GM18519 (cell line): ENCODE results near the gene PHGDH.
"Not testable (repeated sequence)": the region's sequence is repeated elsewhere in the genome, so short reads cannot be mapped to it uniquely, and the experiment has no call there.

Experiments used
- ATAC-seq: cut with Tn5 transposase; IDR thresholded peaks from one replicate; pipeline ENCODE4 v1.9.1; 2021; ENCODE audit warnings: mild to moderate bottlenecking, moderate library complexity; ENCODE audit not compliant: unreplicated experiment, low FRiP score

Gene PHGDH

DNA sequence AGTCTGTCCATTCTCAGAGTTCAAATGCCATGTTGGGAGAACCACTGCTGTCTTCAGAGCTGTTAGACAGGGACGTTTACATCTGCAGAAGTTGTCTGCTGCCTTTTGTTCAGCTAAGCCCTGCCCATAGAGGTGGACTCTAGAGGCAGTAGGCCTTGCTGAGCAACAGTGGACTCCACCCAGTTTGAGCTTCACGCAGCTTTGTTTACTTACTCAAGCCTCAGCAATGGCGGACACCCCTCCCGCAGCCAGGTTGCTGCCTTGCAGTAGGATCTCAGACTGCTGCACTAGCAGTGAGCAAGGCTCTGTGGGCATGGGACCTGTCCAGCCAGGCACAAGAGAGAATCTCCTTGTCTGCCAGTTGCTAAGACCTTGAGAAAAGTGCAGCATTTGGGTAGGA is 14.9 kb upstream of the PHGDH start:
- ATAC-seq: not testable (repeated sequence)

DNA sequence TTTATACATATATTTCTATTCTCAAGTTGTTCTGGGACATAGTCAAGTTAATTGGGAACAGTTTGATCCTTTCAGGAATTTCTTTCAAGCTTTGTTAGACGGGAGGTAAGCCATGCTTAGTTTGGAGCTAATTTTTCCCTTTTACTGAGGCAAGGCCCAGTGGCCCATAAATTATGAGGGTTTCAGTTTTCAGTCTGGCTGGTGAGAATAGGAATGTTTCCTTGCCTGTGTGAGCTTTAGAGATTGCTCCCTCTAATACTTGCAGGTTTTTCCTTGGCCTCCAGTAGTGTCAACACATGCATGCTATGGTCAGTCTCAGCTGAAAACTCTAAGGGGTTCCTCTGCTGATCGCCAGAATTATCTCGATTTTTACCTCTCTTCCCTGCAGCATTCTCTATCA is 14.1 kb upstream of the PHGDH start:
- no peak for ATAC-seq

DNA sequence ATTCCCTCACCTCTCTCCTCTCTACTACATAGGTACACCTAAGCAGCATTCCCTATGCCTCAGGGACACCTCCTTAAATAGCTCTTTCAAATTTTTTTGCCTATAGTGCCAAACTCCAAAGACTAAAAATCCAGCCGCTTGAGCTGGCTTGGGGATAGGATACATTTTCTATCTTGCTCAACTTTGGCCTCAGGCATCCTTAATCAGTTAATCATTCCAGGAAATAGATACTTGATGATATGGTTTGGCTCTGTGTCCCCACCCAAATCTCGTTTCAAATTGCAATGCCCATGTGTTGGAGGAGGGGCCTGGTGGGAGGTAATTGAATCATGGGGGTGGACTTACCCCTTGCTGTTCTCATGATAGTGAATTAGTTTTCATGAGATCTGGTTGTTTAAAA is 11.4 kb upstream of the PHGDH start:
- no peak for ATAC-seq

DNA sequence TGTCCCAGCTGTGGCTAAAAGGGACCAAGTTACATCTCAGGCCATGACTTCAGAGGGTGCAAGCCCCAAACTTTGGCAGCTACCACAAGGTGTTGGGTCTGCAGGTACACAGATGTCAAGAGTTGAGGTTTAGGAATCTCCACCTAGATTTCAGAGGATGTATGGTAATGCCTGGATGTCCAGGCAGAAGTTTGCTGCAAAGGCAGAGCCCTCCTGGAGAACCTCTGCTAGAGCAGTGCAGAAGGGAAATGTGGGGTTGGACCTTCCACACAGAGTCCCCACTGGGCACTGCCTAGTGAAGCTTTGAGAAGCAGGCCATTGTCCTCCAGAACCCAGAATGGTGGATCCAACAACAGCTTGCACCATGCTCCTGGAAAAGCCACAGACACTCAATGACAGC is 10.1 kb upstream of the PHGDH start:
- ATAC-seq: no peak

DNA sequence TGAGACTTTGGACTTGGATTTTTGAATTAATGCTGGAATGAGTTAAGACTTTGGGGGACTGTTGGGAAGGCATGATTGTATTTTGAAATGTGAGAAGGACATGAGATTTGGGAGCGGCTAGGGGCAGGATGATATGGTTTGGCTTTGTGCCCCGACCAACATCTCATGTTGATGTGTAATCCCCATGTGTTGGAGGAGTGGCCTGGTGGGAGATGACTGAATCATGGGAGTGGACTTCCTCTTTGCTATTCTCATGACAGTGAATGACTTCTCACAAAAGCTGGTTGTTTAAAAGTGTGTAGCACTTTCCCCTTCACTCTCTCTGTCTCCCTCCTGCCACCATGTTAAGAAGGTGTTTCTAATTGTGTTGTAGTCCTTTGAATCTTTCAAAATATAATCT is 9.3 kb upstream of the PHGDH start:
- no peak for ATAC-seq

DNA sequence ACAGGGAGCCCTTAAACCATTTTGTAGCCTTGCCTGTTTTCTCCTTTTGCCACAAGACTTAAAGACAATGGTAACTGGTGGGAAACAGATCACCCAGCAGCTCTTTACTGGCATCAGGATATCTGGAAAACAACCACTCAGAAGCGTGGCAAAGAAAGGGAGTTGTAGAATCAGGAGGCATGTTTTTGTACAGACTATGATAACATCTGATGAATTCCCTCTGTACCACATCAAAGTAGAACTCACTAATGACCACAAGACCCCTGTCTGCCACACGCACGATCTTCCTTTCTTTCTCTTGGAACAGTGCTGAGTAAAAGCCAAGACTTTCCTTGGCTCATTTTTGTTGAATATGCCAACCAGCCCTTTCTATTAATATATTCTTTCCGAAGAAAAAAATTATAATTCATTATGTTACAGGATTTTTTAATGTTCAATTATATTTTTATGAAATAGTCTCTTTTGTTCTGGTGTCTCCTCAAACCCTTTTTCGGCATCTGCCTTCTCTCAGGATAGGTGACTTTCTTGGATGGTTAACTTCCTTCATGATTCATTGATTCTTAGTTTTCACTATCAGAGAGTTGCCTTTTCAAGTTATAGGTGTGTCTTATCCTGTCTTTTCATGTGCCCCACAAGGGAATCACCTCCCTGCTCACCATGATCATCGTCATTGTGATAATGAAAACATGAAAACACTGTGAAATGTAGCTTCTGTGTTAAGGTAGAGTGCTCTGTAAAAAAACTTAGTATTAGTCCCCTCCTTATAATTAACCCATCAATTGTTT is 7.9 kb upstream of the PHGDH start:
- no peak for ATAC-seq

DNA sequence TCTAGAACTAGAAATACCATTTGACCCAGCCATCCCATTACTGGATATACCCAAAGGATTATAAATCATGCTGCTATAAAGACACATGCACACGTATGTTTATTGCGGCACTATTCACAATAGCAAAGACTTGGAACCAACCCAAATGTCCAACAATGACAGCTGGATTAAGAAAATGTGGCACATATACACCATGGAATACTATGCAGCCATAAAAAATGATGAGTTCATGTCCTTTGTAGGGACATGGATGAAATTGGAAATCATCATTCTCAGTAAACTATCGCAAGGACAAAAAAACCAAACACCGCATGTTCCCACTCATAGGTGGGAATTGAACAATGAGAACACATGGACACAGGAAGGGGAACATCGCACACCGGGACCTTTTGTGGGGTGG is 5.1 kb upstream of the PHGDH start:
- ATAC-seq: not testable (repeated sequence)

DNA sequence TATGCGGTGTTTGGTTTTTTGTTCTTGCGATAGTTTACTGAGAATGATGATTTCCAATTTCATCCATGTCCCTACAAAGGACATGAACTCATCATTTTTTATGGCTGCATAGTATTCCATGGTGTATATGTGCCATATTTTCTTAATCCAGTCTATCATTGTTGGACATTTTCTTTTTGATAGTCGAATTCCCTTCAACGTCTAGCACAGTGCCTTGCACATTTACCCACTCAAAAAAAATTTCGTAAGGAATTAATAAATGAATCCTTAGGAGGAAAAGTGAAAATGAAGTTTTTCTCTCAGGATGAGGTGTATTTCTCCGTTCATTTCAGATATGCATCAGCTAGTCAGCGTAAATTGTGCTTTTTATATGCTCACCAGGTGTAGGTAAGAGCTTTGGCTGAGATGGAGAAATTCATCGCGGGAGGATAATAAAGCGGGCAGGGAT is 354 bp upstream of the PHGDH start:
- ATAC-seq: not testable (repeated sequence)

DNA sequence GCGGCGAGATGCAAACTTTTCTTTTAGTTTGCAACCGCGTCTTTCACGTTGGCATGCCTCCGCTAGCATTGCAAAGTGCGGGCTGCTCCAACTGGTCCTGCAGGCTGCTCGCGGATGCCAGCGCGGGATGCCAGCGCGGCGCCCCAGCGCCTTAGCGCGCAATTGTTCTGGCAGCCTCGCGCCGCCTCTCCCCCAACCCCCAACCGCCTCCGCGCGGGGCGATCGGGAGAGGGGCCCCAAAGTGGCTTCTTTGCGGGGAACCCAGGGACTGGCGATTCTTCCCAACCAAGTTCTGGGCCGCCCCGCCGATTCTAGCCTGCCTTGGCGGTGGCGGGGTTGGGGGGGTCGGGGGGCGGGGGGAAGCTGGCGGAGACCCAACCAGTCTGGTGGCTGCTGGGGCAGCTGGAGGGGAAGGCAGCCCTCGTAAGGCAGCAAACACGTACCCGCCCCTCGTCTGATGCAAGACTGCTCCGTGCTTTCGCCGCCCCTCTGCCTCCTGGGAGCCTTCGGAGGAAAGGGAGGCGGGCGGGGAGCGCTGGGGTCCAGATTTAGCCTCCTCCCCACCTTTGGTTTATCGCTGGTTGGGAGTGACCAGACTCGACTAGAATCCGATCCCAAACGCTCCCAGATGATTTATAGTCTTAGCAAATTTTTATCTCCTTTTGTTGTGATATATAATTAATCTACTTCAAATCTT is 756 bp downstream of the PHGDH start:
- no peak for ATAC-seq

DNA sequence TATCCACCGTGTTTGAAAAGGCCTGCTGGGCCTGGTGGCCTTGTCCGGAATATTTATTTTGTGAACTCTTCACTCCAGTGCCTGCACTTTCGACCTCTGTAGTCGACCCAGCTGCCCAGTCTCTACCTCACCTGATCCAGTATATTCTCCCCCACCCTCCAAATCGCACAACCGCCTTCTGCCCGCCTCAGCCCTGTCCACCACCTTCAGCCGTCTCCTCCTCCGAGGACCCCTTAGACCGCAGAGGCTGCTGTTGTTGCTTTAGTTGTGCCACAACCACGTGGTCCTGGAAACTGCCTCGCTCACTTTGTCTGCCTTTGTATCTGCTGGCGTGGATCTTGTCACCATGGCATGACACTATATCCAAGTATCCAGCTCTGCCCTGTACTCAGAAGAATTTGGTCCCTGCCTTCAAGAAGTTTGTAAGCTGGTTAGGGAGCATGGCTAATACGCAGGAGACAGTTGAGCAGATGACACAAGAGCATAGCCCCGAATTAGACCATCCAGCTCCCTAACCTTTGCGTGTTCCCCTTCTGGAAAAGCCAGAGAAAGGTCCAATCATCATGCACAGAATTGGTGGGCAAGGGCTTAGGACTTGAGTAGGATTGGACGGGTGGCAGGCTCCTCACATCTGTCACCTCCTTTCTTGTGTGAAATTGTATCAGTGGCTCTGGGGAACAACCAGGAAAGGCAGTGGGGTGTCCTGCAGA is 1.5 kb downstream of the PHGDH start:
- no peak for ATAC-seq

DNA sequence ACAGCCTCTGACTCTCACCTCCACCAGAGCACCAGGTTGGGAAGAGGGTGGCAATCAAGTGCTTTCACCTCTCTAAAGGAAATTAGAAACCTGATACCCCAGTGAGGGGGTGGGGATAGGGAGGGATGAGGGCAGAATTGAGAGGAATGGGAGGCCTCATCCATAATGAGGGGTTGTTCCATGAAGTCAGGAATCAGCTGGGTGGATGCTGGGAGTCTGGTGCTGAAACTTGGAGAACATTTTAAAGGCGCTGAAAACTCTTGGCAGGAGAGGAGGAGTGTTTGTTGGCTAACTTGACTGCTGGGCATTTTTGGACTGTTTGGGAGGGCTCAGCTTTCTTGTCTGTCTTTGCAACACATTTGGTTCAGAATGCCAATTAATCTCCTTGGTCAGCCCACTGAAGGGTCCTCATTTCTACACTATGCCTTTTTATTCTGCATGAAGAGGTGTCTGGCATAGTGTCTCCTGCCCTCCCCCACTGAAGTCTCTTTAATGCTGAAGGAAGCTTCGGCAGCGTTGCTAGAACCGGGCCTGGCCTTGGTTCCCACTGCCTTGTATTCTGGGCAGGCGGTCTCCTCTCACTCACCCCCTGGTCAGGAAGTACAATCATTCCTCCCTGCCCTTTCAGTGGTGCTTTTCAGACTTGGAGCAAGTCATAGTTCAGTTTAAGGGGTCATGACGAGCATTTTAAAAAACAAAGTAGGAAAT is 2.2 kb downstream of the PHGDH start:
- no peak for ATAC-seq

DNA sequence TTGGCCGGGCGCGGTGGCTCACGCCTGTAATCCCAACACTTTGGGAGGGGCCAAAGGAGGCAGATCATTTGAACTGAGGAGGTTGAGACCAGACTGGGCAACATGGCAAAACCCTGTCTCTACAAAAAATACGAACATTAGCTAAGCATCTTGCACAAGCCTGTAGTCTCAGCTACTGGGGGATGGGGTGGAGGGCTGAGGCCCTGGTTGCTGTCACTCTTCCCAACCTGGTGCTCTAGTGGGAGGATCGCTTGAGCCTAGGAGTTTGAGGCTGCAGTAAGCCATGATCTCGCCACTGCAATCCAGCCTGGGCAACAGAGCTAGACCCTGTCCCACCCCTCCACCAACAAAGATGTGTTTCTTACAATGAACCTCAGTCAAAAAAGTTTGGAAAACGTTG is 2.8 kb downstream of the PHGDH start:
- ATAC-seq: no peak

DNA sequence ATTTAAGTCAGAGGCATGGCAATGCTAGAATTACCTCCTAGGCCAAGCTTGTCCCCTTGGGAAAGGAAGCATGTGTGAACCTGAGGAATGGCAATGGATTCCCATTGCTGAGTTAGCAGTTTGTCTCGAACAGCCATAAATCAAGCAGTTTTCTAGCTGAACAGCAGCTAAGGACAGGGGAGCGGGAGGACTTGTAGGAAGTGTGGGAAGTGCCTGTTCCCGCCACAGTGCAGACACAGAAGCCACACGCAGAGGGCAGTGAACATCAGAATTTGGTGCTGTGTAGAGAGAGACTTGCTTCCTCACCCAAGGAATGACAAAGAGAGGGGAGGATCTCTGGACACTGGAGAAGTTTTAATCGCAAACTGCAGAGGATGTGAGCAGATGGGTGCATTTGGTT is 3.8 kb downstream of the PHGDH start:
- no peak for ATAC-seq

DNA sequence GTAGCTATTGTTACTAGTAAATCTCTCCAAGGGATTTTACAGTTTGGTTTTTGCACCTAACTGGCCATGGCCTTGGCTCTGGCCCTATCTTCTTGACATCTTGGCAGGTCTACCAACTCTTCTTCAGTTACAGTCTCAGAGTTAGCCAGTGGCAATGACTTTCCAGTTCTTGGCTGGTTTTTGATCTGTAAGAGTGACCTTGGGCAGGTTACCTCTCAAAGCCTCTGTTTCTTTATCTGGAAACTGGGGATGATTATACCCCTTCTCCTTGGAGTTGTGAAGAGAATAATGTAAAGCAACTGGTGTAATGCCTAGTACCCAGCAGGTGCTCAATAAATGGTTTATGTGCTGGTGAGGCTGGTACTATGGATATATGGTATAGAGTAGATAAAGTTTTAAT is 6.7 kb downstream of the PHGDH start:
- no peak for ATAC-seq

DNA sequence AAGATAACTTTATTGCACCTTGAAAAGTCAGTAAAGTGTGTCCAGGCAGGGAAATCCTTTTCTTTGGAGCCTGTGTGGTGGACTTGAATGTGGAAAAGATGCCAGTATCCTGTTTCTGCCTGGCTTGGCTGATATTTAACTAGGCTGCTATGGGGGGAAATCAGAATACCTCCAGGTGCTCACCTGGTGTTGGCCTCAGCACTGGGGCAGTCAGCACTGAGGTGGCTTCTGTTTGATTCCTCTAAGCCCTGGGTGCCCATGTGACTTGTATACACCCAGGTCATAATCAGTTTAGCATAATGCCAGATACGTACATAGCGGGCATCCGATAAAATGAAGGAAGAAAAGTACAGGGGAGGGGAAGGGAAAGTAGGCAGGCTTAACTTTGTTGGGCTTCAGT is 7.2 kb downstream of the PHGDH start:
- ATAC-seq: no peak

DNA sequence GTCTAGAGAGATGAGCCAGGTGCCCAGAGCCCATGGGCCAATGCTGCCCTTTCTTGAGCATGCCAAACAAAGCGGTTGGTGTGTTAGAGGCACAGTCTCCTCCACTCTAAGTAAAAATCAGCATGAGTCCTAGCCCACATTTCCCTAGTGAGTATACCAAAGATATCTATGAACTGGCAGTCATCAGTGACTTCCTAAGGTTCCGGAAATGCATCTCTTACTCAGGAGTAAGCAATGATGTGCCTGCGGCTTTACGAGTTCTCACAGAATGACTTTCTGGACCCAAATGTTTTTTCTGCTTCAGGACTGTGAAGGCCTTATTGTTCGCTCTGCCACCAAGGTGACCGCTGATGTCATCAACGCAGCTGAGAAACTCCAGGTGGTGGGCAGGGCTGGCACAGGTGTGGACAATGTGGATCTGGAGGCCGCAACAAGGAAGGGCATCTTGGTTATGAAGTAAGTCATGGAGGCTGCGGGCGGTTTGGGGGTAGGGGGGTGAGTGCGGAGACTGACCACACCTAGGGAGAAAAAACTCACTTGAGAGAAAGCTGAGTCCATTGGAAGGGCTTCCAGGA is 9.2 kb downstream of the PHGDH start:
- no peak for ATAC-seq

DNA sequence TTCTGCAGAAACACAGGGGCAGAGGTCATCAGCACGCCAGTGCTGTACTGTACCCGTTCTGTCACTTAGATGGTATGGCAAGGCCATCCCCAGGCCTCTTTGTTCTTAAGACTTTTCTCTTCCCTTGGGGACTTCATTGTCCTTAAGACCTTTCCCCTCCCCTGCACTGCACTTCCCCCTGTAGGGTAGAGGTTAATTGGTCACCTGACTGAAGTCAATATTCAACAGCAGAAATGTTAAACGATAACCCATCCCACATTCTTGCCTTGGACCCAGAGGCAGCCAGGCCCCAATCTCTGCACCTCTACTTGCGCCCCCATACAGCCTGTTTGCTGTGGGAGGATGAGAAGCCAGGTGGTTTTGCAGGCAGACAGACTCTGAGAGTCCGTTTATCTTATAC is 10.2 kb downstream of the PHGDH start:
- ATAC-seq: no peak

DNA sequence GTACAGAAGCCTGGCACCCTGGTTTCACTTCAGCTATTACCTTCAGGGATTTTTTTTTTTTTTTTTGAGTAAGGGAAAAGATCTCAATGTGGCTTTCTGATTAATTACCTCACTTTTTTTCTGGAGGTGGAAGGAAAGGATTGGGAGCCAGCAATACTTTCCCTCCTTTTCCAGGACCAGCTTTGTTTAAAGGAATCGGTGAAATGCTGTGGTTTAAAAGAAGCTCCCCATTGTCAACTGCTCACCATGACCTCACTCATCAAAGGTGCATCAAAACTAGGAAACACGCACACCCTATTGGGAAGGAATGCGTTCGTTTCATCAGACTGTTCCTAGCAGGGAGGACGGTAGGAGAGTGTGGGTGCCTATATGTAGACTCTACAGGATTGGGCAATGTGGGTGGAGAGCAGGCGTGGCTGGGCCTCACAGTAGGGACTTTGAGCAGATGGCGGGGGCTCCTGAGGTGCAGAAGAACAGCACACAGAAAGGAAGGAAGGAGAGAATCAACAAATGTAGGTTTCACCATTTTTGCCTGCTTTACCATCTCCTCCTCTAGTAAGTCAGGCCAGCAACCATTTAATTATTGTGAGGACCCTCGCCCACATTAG is 13.0 kb downstream of the PHGDH start:
- ATAC-seq: no peak

DNA sequence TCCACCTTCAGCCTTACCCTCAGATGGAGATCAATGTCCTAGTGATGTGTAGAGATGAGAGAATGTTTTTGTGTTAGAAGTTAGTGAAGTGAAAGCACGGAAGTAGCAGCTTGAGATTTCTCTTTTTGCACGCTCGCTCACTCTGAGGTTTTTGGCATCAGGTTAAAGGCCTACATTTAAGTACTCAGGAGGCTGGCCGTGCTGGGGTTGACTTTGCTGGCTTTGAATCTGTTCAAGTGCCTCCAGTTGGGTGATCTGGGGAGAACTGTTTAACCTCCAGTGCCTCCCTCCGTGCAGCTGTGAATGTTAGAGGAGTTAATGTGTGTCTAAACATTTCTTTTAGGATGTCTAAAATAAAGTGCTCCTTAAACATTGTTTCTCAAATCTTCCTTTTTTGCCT is 13.9 kb downstream of the PHGDH start:
- no peak for ATAC-seq

DNA sequence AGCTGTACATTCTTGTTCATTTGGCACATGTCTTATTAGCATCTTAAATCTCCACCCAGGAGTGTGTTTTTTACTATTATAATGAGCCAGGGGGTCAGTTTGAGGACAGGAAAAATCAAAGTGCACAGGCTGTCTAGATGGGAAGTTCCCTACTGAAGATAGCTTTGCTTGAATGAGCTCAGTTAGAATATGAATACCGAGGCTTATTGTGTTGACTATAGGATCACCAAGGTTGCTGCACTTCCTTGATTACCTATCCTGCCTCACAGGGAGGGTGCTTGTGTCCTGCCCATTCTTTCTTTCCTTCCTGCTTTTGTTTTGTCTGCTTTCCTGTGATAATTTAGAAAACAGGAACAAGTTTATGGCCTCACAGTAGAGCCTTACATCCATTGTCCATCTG is 16.3 kb downstream of the PHGDH start:
- ATAC-seq: no peak
